AG09319 (cell line): ENCODE measurements around the gene APRT.

Experiments
- DNase-seq: peaks from one replicate; pipeline ENCODE4 v3.0.0-alpha.2; 2010; ENCODE audit warnings: low read depth; ENCODE audit errors: extremely low read depth
- TF ChIP-seq, protein P1 (sequence below): IDR thresholded peaks from 2 replicates; pipeline ENCODE4 v1.5.1; 2011; ENCODE audit warnings: low read depth, mild to moderate bottlenecking, inconsistent platforms, low read length, moderate library complexity

The APRT gene

DNA sequence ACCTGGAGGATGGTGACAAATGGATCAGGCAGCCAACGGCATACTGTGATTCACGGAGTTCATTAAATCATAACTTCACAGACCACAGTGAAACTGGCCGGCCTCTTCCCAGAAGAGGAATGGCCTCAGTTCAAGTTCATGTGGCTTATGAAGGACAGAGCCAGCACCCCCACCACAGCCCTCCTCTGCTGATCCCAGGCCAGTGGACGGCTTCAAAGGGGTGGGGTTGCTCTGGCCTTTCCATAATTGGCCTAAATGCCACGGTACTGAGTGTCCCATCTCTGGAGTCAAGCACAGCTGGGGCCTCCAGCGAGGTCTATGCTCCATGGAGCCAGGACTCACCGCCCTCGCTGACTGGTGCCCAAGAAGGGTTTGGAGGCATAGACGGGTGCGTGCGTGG is 23.7 kb upstream of the APRT start:
- peak; percentile 40 for DNase-seq
- TF ChIP-seq, protein P1, sequence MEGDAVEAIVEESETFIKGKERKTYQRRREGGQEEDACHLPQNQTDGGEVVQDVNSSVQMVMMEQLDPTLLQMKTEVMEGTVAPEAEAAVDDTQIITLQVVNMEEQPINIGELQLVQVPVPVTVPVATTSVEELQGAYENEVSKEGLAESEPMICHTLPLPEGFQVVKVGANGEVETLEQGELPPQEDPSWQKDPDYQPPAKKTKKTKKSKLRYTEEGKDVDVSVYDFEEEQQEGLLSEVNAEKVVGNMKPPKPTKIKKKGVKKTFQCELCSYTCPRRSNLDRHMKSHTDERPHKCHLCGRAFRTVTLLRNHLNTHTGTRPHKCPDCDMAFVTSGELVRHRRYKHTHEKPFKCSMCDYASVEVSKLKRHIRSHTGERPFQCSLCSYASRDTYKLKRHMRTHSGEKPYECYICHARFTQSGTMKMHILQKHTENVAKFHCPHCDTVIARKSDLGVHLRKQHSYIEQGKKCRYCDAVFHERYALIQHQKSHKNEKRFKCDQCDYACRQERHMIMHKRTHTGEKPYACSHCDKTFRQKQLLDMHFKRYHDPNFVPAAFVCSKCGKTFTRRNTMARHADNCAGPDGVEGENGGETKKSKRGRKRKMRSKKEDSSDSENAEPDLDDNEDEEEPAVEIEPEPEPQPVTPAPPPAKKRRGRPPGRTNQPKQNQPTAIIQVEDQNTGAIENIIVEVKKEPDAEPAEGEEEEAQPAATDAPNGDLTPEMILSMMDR = no peak

DNA sequence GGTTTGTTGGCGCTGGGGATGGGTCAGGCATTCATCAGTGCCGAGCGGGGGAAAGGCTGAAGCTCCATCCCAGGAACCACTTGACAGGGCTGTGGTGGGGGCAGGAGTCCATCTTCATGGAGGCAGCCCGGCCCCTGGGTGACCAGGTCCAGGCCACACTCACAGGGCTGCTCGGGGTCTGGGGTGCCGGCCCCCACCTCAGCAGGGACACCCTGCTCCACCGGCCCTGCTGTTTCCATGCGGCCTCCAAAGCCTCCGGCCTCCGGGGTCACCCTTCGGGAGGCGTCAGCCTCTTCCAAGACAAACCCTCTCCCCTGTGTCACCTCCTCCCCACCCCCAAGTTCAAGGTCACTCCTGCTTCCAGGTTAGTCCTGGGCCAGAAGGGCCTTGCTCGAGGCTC is 22.9 kb upstream of the APRT start:
- DNase-seq = no peak
- TF ChIP-seq, protein P1 = no peak

DNA sequence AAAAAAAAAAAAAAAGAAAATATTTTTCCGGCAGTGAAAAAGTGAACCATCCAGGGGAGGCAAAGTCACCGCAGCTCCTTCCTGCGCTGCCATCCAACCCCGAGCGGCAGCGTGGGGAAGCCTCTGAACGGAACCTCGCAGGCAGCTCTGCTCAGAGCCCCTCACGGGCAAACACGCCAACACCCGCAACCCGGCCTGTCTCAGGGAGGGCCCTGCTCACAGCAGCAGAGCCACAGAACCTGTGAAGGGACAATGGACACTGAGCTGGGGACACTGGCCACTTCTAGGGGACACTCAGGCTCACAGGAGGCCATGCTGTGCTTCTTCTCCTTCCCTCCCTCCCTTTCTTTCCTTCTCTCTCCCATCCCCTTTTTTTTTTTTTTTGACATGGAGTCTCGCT is 21.4 kb upstream of the APRT start:
- TF ChIP-seq, protein P1 = no peak

DNA sequence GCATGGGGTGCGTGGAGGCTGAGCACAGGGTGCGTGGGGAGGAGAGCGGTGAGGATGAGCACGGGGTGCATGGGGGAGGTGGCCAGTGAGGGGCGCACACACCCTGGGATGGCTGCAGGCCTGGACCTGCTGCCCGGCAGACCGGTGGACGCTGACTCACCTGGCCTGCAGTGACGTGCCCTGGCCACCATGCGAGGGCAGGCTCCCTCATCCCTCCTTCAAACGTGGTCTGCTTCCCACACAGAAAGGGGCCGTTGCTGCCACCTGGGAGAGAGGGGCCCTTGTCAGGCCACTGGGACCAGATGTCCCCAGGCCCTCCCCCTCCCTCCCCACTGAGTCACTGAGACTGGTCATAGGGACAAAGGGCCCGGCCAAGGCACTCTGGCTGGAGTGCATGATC is 20.1 kb upstream of the APRT start:
- TF ChIP-seq, protein P1 = no peak
- no peak for DNase-seq

More for the DNA sequence above, 21.4 kb upstream of the APRT start:
- no peak for DNase-seq

DNA sequence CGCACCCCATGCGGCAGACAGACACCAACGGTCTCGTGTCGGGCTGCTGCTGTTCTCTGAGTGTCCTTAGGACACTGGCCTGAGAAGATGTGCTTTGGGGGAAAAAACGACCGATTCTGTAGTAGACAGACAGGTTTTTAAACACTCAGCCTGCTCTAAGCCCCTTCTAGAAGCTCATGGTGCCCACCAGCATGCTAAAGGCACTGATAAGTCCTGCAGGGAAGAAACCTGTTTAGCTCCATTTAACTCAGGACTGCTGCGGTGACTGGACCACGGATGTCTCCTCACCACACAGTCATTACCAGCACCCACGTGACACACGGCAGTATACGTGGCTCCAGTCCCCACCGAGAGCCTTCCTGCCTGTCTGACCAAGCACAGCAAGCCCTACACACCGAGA is 19.1 kb upstream of the APRT start:
- no peak for DNase-seq
- TF ChIP-seq, protein P1 = no peak

DNA sequence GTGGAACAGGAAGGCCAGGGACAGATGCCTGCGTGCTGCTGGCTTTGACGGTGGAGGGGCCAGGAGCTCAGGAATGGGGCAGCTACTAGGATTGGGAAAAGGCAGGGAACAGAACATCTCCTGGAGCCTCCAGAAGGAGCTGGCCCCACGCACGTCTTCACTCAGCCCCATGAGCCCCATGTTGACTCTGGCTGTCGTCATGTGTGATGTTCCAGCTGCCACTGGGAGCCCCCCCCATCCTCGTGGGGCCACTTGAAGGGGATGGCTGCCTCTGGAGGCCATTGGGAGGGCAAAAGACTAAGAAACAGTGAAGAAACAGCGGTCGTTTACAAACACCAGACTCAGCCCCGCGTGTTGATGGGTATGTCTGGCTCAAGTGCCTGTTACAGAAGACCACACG is 18.5 kb upstream of the APRT start:
- no peak for DNase-seq
- TF ChIP-seq, protein P1 = no peak

DNA sequence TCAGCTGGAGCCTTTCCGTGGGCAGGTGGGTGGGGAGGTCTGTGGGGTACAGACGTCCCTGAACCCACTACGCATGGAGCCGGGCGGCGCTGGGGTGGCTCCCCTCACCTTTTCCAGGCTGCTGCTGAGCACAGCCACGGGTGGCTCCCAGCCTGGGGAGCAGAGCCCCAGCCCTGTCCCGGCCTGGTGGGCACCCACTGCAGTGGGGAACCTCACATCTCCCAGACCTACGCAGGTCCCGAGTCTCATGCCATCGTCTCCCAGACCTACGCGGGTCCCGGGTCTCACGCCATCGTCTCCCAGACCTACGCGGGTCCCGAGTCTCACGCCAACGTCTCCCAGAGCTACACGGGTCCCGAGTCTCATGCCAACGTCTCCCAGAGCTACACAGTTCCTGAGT is 17.0 kb upstream of the APRT start:
- TF ChIP-seq, protein P1 = no peak

More for the DNA sequence above, 17.0 kb upstream of the APRT start:
- no peak for DNase-seq
